Astrocyte (in vitro differentiated cells and primary cell): ENCODE data around the gene NFU1. TPM values are rescaled to one million over a fixed set of nuclear protein-coding genes. Genes with fewer than 3 reads are reported as not detected.

ENCODE experiments used
- DNase-seq: peaks from one replicate; pipeline ENCODE4 v3.0.0-alpha.2; 2010; ENCODE audit warnings: low read depth
- FAIRE-seq: peaks from 2 replicates; lab custom pipeline; 2011; peaks lifted over from hg19 to GRCh38; lab: Jason Lieb, UNC
- H2AFZ ChIP-seq: 2 replicates; pipeline ENCODE4 v1.6.0; 2012; ENCODE audit warnings: low read depth, low read length, inconsistent platforms
- H3K27ac ChIP-seq: 2 replicates; pipeline ENCODE4 v1.5.1; 2011; ENCODE audit warnings: low read depth, low read length, inconsistent platforms
- H3K27me3 ChIP-seq: 2 replicates; pipeline ENCODE4 v1.6.0; 2011; ENCODE audit warnings: low read length, inconsistent platforms; ENCODE audit not compliant: insufficient read depth
- H3K36me3 ChIP-seq: 2 replicates; pipeline ENCODE4 v1.5.1; 2011; ENCODE audit warnings: low read length, inconsistent platforms; ENCODE audit not compliant: insufficient read depth
- H3K4me1 ChIP-seq: 2 replicates; pipeline ENCODE4 v1.5.1; 2011; ENCODE audit warnings: low read length, inconsistent platforms; ENCODE audit not compliant: insufficient read depth
- H3K4me2 ChIP-seq: 2 replicates; pipeline ENCODE4 v1.6.0; 2012; ENCODE audit warnings: low read length, inconsistent platforms
- H3K4me3 ChIP-seq: 2 replicates; pipeline ENCODE4 v1.5.1; 2011; ENCODE audit warnings: low read depth, mild to moderate bottlenecking, low read length, inconsistent platforms; ENCODE audit not compliant: insufficient read depth
- H3K79me2 ChIP-seq: 2 replicates; pipeline ENCODE4 v1.6.0; 2012; ENCODE audit warnings: mild to moderate bottlenecking, low read length, inconsistent platforms; ENCODE audit not compliant: insufficient read depth
- H3K9ac ChIP-seq: 2 replicates; pipeline ENCODE4 v1.6.0; 2012; ENCODE audit warnings: mild to moderate bottlenecking, low read length, inconsistent platforms
- H3K9me3 ChIP-seq: 2 replicates; pipeline ENCODE4 v1.5.1; 2012; ENCODE audit warnings: low read depth, mild to moderate bottlenecking, low read length, inconsistent platforms; ENCODE audit not compliant: insufficient read depth
- H4K20me1 ChIP-seq: 2 replicates; pipeline ENCODE4 v1.6.0; 2012; ENCODE audit warnings: low read length, inconsistent platforms; ENCODE audit not compliant: insufficient read depth
- H3K27ac Mint-ChIP-seq: one replicate; pipeline ENCODE4 v1.8.0; 2021; ENCODE audit warnings: mild to moderate bottlenecking, mixed read lengths; ENCODE audit not compliant: unreplicated experiment
- H3K27me3 Mint-ChIP-seq: one replicate; pipeline ENCODE4 v1.8.0; 2021; ENCODE audit warnings: low read depth, mixed read lengths; ENCODE audit not compliant: unreplicated experiment
- H3K36me3 Mint-ChIP-seq: one replicate; pipeline ENCODE4 v1.8.0; 2021; ENCODE audit warnings: low read depth, mixed read lengths; ENCODE audit not compliant: unreplicated experiment
- H3K4me1 Mint-ChIP-seq: one replicate; pipeline ENCODE4 v1.8.0; 2021; ENCODE audit warnings: low read depth, mixed read lengths; ENCODE audit not compliant: unreplicated experiment
- H3K4me3 Mint-ChIP-seq: one replicate; pipeline ENCODE4 v1.8.0; 2021; ENCODE audit warnings: mild to moderate bottlenecking, moderate library complexity, mixed read lengths; ENCODE audit not compliant: unreplicated experiment
- H3K9me3 Mint-ChIP-seq: one replicate; pipeline ENCODE4 v1.8.0; 2021; ENCODE audit warnings: mild to moderate bottlenecking, mixed read lengths; ENCODE audit not compliant: unreplicated experiment
- EZH2 ChIP-seq: IDR thresholded peaks from 2 replicates; pipeline ENCODE4 v1.6.1; 2012; ENCODE audit warnings: mild to moderate bottlenecking, low read length, inconsistent platforms; ENCODE audit not compliant: insufficient read depth
- total RNA-seq: library from RNA; stranded (reverse); gene quantifications from 2 replicates; pipeline ENCODE4 v1.2.1, GENCODE V29; 2021
- TF ChIP-seq, protein P1 (sequence below): IDR thresholded peaks from 2 replicates; pipeline ENCODE4 v1.5.1; 2011; ENCODE audit warnings: low read depth, mild to moderate bottlenecking, inconsistent platforms, low read length, moderate library complexity; ENCODE audit not compliant: insufficient read depth

The NFU1 gene
- total RNA-seq, 1 donor from 2014 or later: 46.6 TPM

DNA sequence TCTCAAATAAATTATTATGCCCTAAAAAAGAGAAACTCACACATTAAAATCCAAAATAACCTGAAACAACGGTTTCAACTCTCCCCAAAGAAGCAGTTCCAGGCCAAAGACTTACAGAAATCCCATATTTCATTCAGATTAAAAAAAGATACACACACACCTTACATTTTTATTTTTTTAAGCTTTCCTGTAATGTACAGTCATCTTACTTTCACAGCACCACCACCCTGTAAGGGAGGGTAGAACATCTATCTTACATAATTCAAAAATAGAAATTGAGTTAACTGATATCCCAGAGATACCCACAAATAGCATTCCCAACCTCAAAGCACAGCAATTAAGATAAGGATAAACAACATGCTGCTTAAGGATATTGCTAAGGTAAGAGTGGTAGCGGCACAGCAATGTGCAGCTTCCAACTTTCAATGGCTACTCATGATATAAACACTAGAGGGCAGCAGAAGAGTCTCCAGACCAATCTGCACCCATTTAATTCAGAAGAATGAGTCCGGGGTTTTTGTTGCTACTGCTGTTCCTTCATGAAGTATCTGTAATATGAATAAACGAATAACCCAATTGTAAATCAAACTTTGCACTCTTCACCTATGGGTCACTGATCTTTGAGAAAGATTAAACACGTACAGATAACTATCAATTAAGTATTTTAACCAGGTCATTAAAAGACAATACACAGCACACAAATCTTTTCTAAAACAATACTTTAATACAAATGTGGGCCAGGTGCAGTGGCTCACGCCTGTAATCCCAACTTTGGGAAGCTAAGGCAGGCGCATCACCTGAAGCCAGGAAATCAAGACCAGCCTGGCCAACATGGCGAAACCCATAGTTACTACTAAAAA is 61.5 kb downstream of the NFU1 start:
- H3K4me2 ChIP-seq: no peak overlapping the region
- no peak overlapping the region for H2AFZ ChIP-seq
- H3K9ac ChIP-seq: no peak overlapping the region
- Mint-ChIP-seq H3K27ac (peak overlapping the region; percentile 73), H3K27me3 (no peaks in the 10 kb centered on the region), H3K9me3 (no peaks in the 10 kb centered on the region), H3K4me3 (no peak overlapping the region), H3K4me1 (peaks cover 7% of the 10 kb centered on the region), H3K36me3 (peaks cover 10% of the 10 kb centered on the region)
- no peaks in the 10 kb centered on the region for H3K27me3 ChIP-seq
- TF ChIP-seq EZH2: no peak
- TF ChIP-seq, protein P1, sequence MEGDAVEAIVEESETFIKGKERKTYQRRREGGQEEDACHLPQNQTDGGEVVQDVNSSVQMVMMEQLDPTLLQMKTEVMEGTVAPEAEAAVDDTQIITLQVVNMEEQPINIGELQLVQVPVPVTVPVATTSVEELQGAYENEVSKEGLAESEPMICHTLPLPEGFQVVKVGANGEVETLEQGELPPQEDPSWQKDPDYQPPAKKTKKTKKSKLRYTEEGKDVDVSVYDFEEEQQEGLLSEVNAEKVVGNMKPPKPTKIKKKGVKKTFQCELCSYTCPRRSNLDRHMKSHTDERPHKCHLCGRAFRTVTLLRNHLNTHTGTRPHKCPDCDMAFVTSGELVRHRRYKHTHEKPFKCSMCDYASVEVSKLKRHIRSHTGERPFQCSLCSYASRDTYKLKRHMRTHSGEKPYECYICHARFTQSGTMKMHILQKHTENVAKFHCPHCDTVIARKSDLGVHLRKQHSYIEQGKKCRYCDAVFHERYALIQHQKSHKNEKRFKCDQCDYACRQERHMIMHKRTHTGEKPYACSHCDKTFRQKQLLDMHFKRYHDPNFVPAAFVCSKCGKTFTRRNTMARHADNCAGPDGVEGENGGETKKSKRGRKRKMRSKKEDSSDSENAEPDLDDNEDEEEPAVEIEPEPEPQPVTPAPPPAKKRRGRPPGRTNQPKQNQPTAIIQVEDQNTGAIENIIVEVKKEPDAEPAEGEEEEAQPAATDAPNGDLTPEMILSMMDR: peak; percentile 53
- H3K4me1 ChIP-seq: no peaks in the 10 kb centered on the region
- H3K36me3 ChIP-seq: peaks cover 9% of the 10 kb centered on the region
- H4K20me1 ChIP-seq: peaks cover 88% of the 10 kb centered on the region
- H3K27ac ChIP-seq: no peak overlapping the region
- peaks cover 83% of the 10 kb centered on the region for H3K79me2 ChIP-seq
- H3K9me3 ChIP-seq: no peaks in the 10 kb centered on the region
- DNase-seq (no peak), FAIRE-seq (no peak)
- no peak overlapping the region for H3K4me3 ChIP-seq

DNA sequence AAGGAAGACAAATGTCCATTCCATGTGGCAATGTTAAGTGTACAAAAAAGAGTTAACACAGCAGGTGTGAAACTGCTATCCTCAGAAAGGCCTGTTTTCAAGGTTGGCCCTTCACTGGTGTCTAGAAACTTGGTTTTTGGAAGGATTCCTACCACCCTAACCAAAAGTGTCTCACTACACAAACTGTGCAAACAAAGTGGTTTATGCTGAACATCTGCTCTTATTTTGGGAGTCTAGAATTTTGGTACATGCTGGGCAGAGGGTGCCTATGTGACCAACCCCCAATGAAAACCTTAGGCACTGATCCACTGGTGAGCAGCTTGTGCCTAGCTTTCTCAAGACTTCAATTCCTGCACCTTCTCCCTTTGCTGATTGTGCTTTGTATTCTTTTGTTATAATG is 64.5 kb downstream of the NFU1 start:
- Histone ChIP-seq H3K4me3 (no peak overlapping the region), H3K9me3 (no peaks in the 10 kb centered on the region), H3K9ac (no peak overlapping the region), H3K79me2 (peaks cover 59% of the 10 kb centered on the region), H3K4me1 (no peaks in the 10 kb centered on the region), H4K20me1 (peaks cover 73% of the 10 kb centered on the region), H3K4me2 (no peak overlapping the region), H3K27ac (no peak overlapping the region), H3K27me3 (no peaks in the 10 kb centered on the region), H2AFZ (no peak overlapping the region), H3K36me3 (peaks cover 38% of the 10 kb centered on the region)
- DNase-seq: no peak
- Mint-ChIP-seq H3K4me1 (peaks cover 4% of the 10 kb centered on the region), H3K27me3 (no peaks in the 10 kb centered on the region), H3K36me3 (peaks cover 19% of the 10 kb centered on the region), H3K9me3 (no peaks in the 10 kb centered on the region), H3K4me3 (no peak overlapping the region), H3K27ac (no peak overlapping the region)
- no peak for FAIRE-seq
- no peak for TF ChIP-seq EZH2
- TF ChIP-seq, protein P1: no peak

DNA sequence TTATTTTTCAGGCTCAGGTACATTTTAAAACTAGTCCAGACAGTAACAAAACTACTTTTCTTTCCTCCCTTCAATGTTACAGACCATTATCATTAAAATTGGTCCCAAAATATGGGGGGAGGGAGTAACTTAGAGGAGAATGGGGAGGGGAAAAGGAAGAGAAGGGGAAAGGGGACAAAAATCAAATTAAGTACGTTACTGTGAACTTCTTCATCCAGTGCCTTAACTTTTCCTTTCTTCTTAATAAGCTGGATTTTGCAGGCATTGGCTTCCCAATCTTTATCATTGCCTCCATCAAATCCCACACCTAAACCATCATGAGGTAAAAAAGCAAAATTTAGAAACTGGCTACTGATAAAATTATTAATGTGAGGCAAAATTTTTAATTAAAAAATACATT is 67.4 kb downstream of the NFU1 start:
- peaks cover 31% of the 10 kb centered on the region for H3K79me2 ChIP-seq
- DNase-seq (no peak), FAIRE-seq (no peak)
- TF ChIP-seq, protein P1: no peak
- no peak for TF ChIP-seq EZH2
- no peak overlapping the region for H3K27ac Mint-ChIP-seq
- peaks cover 52% of the 10 kb centered on the region for H3K36me3 ChIP-seq
- peaks cover 2% of the 10 kb centered on the region for H3K4me1 Mint-ChIP-seq
- H3K4me3 Mint-ChIP-seq: no peak overlapping the region
- H3K27ac ChIP-seq: no peak overlapping the region
- no peak overlapping the region for H2AFZ ChIP-seq
- no peaks in the 10 kb centered on the region for H3K9me3 ChIP-seq
- H3K4me2 ChIP-seq: no peak overlapping the region
- H4K20me1 ChIP-seq: peaks cover 60% of the 10 kb centered on the region
- no peak overlapping the region for H3K9ac ChIP-seq
- H3K36me3 Mint-ChIP-seq: peaks cover 28% of the 10 kb centered on the region
- no peak overlapping the region for H3K4me3 ChIP-seq
- no peaks in the 10 kb centered on the region for H3K4me1 ChIP-seq
- H3K9me3 Mint-ChIP-seq: no peaks in the 10 kb centered on the region
- H3K27me3 ChIP-seq: no peaks in the 10 kb centered on the region
- no peaks in the 10 kb centered on the region for H3K27me3 Mint-ChIP-seq
